Mucosa of descending colon (tissue), 3 donors: ENCODE measurements around the gene SH3BP1. TPM values are rescaled to one million over a fixed set of nuclear protein-coding genes. Genes with fewer than 3 reads are reported as not detected.
A peak's percentile ranks its signal among the peaks of the same experiment; 100 is the strongest.
"Not testable (repeated sequence)": the region's sequence is repeated elsewhere in the genome, so short reads cannot be mapped to it uniquely, and the experiment has no call there.

Experiments
- ATAC-seq: fragments of 200-7000 bp; cut with Tn5 transposase; one replicate; pipeline ENCODE4 v1.9.1; 2020; ENCODE audit warnings: mild to moderate bottlenecking, moderate library complexity
- DNase-seq, 3 donors: peaks; one replicate each; pipeline ENCODE4 v3.0.0-alpha.2; 2020
- H3K36me3 ChIP-seq: fragments of 200-600 bp; one replicate; pipeline ENCODE4 v1.8.0; 2021; ENCODE audit warnings: low read depth, mild to moderate bottlenecking
- H3K4me1 ChIP-seq: fragments of 200-600 bp; one replicate; pipeline ENCODE4 v1.8.0; 2021; ENCODE audit warnings: low read depth, mild to moderate bottlenecking
- H3K4me3 ChIP-seq: fragments of 200-600 bp; one replicate; pipeline ENCODE4 v1.8.0; 2021; ENCODE audit warnings: mild to moderate bottlenecking
- H3K9me3 ChIP-seq: fragments of 200-600 bp; one replicate; pipeline ENCODE4 v1.8.0; 2021; ENCODE audit warnings: mild to moderate bottlenecking
- intact Hi-C, 2 donors: fragments of 100-400 bp; cut with DNase I in 1 of 2; cut with micrococcal nuclease in 1 of 2; formaldehyde crosslinking; loops; one replicate each; pipeline versions ENCODE4 v1.11.0 to v1.11.1; 2022; cut with DNase I, micrococcal nuclease
- total RNA-seq, 3 donors: library from RNA; stranded (reverse); fragmentation: NEBNext Ultra II Directional in 2 of 3; extraction: Animal tissue kit (Norgen Biotek cat#: 25700) in 2 of 3; gene quantifications; one replicate each; pipeline versions ENCODE4 v1.2.1 to v1.2.4, GENCODE V29; 2021 to 2023
- TF ChIP-seq, protein P1 (sequence below): fragments of 200-600 bp; IDR thresholded peaks from one replicate; pipeline ENCODE4 v1.8.0; 2022; ENCODE audit warnings: antibody characterized with exemption, mild to moderate bottlenecking
- donor health status: DM: no; HTN: no; CAD: no; lungs with moderate emphysema.
- donor health status: DM: no; HTN: no; CAD: no.
- donor health status: DM: no; HTN: yes; CAD: no.

Gene SH3BP1
- total RNA-seq, 3 donors from 2014 or later, result 48.8 to 98.2 (median 96.6) TPM

DNA sequence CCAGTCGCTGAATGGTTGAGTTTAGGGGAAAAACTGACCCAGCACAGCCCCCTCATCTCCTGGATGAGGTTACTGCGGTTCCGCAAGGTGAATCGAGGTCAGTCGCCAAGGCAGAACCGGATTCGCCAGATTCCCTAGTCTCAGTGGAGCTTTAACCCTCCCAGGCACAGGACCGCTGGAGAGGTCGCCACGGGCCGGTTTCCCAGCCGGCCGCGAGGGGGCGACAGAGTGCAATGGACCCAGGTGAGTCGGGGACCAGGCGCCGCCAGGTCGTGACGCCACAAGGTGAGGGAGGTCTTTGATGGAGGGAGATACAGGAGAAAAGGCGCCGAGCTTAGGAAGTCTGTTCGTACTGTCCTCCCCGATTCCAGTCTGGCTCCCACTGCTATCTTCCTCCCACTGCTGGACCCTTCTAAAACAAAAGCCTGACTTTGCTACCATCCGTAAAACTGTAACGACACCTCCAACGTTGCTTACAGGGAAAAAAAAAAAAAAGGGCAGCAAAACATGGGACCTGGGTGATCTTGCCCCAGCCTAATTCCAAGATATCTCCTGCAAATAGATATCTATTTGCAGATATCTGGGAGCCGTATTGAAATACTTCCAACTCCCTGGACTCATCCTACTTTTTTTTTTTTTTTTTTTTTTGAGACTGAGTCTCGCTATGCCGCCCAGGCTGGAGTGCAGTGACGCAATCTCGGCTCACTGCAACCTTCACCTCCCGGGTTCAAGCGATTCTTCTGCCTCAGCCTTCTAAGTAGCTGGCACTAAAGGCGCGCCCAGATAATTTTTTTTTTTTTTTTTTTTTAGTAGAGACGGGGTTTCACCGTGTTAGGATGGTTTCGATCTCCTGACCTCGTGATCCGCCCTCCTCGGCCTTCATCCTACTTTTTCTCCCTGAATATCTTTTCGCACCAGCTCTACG, 32.2 kb upstream of the SH3BP1 start:
- no peaks in the 10 kb centered on the region for H3K9me3 ChIP-seq
- ATAC-seq (peak; percentile 69), DNase-seq (peak; percentile 95 to 98 (median 95))
- peaks cover 43% of the 10 kb centered on the region for H3K4me1 ChIP-seq
- no peaks in the 10 kb centered on the region for H3K36me3 ChIP-seq
- TF ChIP-seq, protein P1, sequence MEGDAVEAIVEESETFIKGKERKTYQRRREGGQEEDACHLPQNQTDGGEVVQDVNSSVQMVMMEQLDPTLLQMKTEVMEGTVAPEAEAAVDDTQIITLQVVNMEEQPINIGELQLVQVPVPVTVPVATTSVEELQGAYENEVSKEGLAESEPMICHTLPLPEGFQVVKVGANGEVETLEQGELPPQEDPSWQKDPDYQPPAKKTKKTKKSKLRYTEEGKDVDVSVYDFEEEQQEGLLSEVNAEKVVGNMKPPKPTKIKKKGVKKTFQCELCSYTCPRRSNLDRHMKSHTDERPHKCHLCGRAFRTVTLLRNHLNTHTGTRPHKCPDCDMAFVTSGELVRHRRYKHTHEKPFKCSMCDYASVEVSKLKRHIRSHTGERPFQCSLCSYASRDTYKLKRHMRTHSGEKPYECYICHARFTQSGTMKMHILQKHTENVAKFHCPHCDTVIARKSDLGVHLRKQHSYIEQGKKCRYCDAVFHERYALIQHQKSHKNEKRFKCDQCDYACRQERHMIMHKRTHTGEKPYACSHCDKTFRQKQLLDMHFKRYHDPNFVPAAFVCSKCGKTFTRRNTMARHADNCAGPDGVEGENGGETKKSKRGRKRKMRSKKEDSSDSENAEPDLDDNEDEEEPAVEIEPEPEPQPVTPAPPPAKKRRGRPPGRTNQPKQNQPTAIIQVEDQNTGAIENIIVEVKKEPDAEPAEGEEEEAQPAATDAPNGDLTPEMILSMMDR, result peak; percentile 98
- no peak overlapping the region for H3K4me3 ChIP-seq
- intact Hi-C loops, result no loop called here

DNA sequence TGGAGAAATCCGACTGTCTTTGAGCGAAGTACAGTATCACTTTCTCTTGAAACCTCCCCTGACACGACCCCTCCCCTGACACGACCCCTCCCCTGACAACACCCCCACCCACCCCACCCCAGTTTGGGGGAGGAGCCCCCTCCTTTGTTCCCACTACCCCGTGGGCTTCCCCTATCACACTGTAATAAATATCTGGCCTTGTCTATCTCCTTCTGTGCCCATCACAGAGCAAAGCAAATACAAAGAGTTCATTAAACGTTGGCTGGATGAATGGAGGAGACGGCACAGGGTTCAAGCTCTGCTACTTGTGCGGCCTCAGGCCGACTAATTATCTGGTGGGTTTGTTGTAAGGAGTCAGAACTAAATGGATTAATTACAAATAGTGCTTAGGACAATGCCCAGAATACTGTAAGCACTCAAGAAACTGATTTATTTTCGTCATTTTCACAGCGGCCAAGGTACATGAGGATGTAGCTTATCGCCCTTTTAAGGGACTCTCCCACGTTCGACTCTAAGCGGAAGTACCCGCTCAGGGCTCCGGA, 31.5 kb upstream of the SH3BP1 start:
- intact Hi-C loops, result no loop called here
- TF ChIP-seq, protein P1, result no peak
- H3K36me3 ChIP-seq, result no peaks in the 10 kb centered on the region
- peaks cover 42% of the 10 kb centered on the region for H3K4me1 ChIP-seq
- H3K9me3 ChIP-seq, result no peaks in the 10 kb centered on the region
- ATAC-seq (peak; percentile 0), DNase-seq (peak in 1 of 3 donors; percentile 49)
- H3K4me3 ChIP-seq, result peak overlapping the region; percentile 48

DNA sequence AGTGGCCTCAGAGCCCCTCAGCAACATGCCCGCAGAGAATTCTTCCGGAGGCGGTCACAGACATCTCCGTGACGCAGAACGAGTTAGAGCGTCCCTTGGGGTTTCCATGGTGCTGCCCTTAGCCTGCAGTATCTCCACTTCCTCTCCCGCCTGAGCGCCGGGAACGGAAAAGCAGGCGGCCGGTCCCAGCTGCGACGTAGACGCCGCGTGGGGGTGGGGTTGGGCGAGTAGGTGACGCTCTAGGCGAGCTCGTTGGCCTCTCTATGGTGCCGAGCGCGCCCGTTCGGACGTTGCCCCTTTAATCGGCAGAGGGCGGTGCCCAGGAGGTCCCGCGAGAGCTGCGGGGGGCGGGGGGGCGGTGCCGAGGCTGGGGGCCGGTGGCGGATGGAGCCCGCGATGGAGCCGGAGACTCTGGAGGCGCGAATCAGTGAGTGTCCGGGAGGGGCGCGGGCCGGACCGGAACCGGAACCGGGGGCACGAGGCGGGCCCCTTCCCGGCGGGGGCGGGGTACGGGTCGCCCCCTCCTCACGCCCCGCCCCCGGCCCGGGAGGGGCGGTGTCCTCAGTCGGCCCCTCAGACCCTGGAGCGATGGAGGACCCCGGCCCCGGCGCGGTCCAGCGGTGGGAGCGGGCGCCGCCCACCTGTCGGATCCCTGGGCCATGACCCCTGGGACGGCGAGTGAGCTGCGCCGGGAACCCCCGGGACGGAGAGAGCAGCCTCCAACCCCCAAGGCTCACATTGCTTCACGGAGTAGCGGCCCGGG, 30.8 kb upstream of the SH3BP1 start, which contains the start of gene GGA1:
GGA1 (plus strand) TSS at position 358 of the 763 bp plus-strand sequence; CDS start at position 385, 27 bp downstream.
- Histone ChIP-seq H3K4me1 (peaks cover 42% of the 10 kb centered on the region), H3K36me3 (no peaks in the 10 kb centered on the region), H3K9me3 (no peaks in the 10 kb centered on the region), H3K4me3 (peak within 1 kb of the TSS; percentile 48)
- intact Hi-C loops, result no loop called here
- DNase-seq (peak; percentile 96 to 99 (median 96)), ATAC-seq (peak; percentile 88)
- TF ChIP-seq, protein P1, result no peak

DNA sequence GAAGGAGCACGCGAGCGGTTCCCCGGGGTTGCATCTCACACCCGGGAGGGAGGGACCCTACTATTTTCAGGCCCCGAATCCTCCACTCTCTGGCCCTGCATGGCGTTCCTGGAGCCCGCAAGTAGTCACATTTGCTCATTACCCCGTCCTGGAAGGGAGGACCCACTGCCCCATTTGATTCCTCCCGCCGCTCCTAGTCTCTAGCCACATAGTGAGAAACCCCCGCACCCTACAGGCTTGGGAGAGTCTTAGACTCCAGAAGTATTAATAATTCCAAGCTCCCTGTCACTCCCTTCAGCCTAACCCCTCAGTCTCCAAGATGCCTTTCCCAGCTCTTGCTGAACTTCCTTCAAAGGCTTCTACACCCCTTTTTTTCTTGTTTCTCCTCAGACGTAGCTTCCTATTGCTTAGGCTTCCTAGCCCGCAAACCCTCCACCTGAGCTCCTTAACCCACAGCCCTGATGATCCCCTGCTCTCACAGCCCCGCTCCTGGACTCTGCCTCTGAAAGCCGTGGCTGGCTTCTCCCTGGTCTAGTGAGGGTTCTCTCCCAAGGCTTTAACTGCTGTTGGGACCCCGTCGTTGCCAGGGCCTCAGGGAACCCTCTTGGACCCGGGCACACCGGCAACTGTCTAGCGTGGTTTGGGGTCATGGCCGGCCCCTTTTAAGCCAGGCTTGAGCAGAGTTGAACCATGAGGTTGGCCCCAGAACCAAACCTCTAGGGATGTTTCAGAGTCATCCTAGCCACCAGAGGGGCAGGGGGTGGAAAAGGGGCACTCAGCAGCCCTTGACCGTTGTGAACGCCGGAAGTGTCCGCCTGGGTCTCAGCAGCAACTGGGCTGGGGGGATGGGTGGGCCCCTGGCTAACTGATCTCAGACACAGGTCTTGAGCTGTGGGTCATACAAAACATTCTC, 30.0 kb upstream of the SH3BP1 start:
- TF ChIP-seq, protein P1, result no peak
- H3K36me3 ChIP-seq, result no peaks in the 10 kb centered on the region
- ATAC-seq (no peak), DNase-seq (peak in 2 of 3 donors; percentile 49 to 50)
- intact Hi-C loops, result no loop called here
- H3K4me1 ChIP-seq, result peaks cover 42% of the 10 kb centered on the region
- peak overlapping the region; percentile 48 for H3K4me3 ChIP-seq
- no peaks in the 10 kb centered on the region for H3K9me3 ChIP-seq

DNA sequence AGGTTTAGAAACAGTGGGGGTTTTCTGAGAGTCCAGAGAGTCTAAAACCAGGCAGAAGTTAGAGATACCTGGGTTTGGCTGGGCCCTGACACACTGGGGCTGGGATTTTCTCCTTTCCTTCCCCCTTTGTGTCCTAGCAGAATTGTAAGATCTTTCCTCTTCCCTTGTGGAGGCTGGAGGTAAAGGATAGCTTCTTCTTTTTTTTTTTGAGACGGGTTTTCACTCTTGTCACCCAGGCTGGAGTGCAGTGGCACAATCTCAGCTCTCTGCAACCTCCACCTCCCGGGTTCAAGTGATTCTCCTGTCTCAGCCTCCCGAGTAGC, 29.4 kb upstream of the SH3BP1 start:
- H3K36me3 ChIP-seq, intact Hi-C loops, ATAC-seq, DNase-seq, H3K4me3 ChIP-seq, H3K9me3 ChIP-seq: not testable (repeated sequence)
- H3K4me1 ChIP-seq, result peaks cover 42% of the 10 kb centered on the region
